MCF 10A (cell line): ENCODE measurements around the gene SCN3B. TPM values are rescaled to one million over a fixed set of nuclear protein-coding genes. Genes with fewer than 3 reads are reported as not detected.

Source experiments
- BruUV-seq: library from RNA; stranded (reverse); fragments of 400-500 nt; replicated peaks from 2 replicates; lab custom pipeline; 2021; lab: Mats Ljungman, UMichigan
- CTCF ChIA-PET: fragments of 300-600 bp; sonication (Branson Sonifier 250); formaldehyde crosslinking; extraction: SDS; loops from one replicate; lab custom pipeline; 2021; ENCODE audit warnings: antibody characterized with exemption, inconsistent platforms; lab: Yijun Ruan, JAX
- POLR2A ChIA-PET: fragments of 300-600, 350-650 bp; sonication (Branson Sonifier 250); formaldehyde crosslinking; extraction: SDS; loops from one replicate; lab custom pipeline; 2020; ENCODE audit warnings: antibody characterized with exemption, inconsistent platforms; lab: Yijun Ruan, JAX
- DNase-seq: peaks from one replicate; pipeline ENCODE4 v3.0.0-alpha.2; 2018; ENCODE audit not compliant: unreplicated experiment
- H3K27ac Mint-ChIP-seq: one replicate; pipeline ENCODE4 v1.8.0; 2022; ENCODE audit warnings: mild to moderate bottlenecking, low read depth, mixed read lengths; ENCODE audit not compliant: unreplicated experiment
- H3K27me3 Mint-ChIP-seq: one replicate; pipeline ENCODE4 v1.8.0; 2022; ENCODE audit warnings: mixed read lengths; ENCODE audit not compliant: insufficient read depth, unreplicated experiment
- H3K36me3 Mint-ChIP-seq: one replicate; pipeline ENCODE4 v1.8.0; 2022; ENCODE audit warnings: mild to moderate bottlenecking, moderate library complexity, mixed read lengths; ENCODE audit not compliant: insufficient read depth, unreplicated experiment
- H3K4me1 Mint-ChIP-seq: one replicate; pipeline ENCODE4 v1.8.0; 2022; ENCODE audit warnings: mixed read lengths; ENCODE audit not compliant: insufficient read depth, unreplicated experiment
- H3K4me3 Mint-ChIP-seq: one replicate; pipeline ENCODE4 v1.8.0; 2022; ENCODE audit warnings: mild to moderate bottlenecking, moderate library complexity, mixed read lengths; ENCODE audit not compliant: unreplicated experiment
- H3K9me3 Mint-ChIP-seq: one replicate; pipeline ENCODE4 v1.8.0; 2022; ENCODE audit warnings: mixed read lengths; ENCODE audit not compliant: unreplicated experiment
- intact Hi-C: fragments of 100-400 bp; cut with micrococcal nuclease; formaldehyde crosslinking; loops from 2 replicates; pipeline ENCODE4 v1.14.1; 2022
- total RNA-seq: library from RNA; stranded (reverse); gene quantifications from 2 replicates; pipeline ENCODE4 v1.2.3, GENCODE V29; 2022
- TF ChIP-seq, protein P1 (sequence below): fragments of 200-600 bp; IDR thresholded peaks from one replicate; pipeline ENCODE4 v1.8.0; 2022; ENCODE audit warnings: antibody characterized with exemption, mild to moderate bottlenecking; ENCODE audit not compliant: unreplicated experiment

The SCN3B gene
- total RNA-seq, 1 experiment from 2014 or later = 1.2 TPM

GRCh38 chr11:123587044-123587443, 67.4 kb downstream of the SCN3B start:
- Mint-ChIP-seq H3K27ac (no peak overlapping the region), H3K36me3 (no peaks in the 10 kb centered on the region), H3K4me1 (no peaks in the 10 kb centered on the region), H3K4me3 (no peak overlapping the region), H3K9me3 (no peaks in the 10 kb centered on the region), H3K27me3 (peaks cover 20% of the 10 kb centered on the region)
- no TSS peak for BruUV-seq
- peak; percentile 18 for DNase-seq
- ChIA-PET CTCF (interaction anchor here (1.7 to 14.8 kb wide), 2 partner anchors 10 to 123 kb away, joined by 9 to 354 read pairs; no protein-coding TSS in a partner anchor), POLR2A (no interaction called here)
- TF ChIP-seq, protein P1, sequence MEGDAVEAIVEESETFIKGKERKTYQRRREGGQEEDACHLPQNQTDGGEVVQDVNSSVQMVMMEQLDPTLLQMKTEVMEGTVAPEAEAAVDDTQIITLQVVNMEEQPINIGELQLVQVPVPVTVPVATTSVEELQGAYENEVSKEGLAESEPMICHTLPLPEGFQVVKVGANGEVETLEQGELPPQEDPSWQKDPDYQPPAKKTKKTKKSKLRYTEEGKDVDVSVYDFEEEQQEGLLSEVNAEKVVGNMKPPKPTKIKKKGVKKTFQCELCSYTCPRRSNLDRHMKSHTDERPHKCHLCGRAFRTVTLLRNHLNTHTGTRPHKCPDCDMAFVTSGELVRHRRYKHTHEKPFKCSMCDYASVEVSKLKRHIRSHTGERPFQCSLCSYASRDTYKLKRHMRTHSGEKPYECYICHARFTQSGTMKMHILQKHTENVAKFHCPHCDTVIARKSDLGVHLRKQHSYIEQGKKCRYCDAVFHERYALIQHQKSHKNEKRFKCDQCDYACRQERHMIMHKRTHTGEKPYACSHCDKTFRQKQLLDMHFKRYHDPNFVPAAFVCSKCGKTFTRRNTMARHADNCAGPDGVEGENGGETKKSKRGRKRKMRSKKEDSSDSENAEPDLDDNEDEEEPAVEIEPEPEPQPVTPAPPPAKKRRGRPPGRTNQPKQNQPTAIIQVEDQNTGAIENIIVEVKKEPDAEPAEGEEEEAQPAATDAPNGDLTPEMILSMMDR = no peak
- intact Hi-C loops = no loop called here

DNA sequence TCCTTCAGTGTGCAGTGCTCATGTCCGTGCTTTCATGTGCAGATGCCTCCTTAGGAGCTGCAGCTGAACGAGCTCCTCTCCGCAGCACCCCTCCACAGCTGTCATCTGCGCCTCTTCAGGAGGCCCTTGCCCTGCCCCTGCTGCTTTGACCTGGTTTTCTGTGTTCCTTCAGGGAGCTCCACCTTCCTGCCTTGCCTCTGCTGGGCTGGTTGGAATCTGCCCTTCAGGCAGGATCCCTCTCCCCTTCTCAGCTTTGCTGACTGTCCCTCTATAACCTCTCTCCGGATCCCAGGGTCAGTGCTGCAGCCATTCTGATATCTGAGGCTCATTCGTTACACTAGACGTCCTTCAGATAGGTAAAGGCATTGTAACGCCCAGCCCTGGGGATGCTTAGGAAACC, 67.9 kb downstream of the SCN3B start:
- no peak overlapping the region for H3K4me3 Mint-ChIP-seq
- no peaks in the 10 kb centered on the region for H3K36me3 Mint-ChIP-seq
- intact Hi-C loops = no loop called here
- POLR2A ChIA-PET = no interaction called here
- H3K27me3 Mint-ChIP-seq = peaks cover 21% of the 10 kb centered on the region
- CTCF ChIA-PET = interaction anchor here (1.2 to 14.8 kb wide), 4 partner anchors 10 to 485 kb away, joined by 3 to 354 read pairs (median 6); no protein-coding TSS in a partner anchor
- no peak overlapping the region for H3K27ac Mint-ChIP-seq
- TF ChIP-seq, protein P1 = no peak
- BruUV-seq = no TSS peak
- H3K9me3 Mint-ChIP-seq = no peaks in the 10 kb centered on the region
- H3K4me1 Mint-ChIP-seq = no peaks in the 10 kb centered on the region
- no peak for DNase-seq

GRCh38 chr11:123585706-123586105, 68.7 kb downstream of the SCN3B start:
- H3K9me3 Mint-ChIP-seq = no peaks in the 10 kb centered on the region
- no TSS peak for BruUV-seq
- intact Hi-C loops = no loop called here
- no peak for DNase-seq
- H3K4me1 Mint-ChIP-seq = peaks cover 4% of the 10 kb centered on the region
- no peak overlapping the region for H3K4me3 Mint-ChIP-seq
- H3K36me3 Mint-ChIP-seq = no peaks in the 10 kb centered on the region
- TF ChIP-seq, protein P1 = no peak
- CTCF ChIA-PET = interaction anchor here (0.6 to 14.8 kb wide), 6 partner anchors 9 to 567 kb away, joined by 3 to 354 read pairs (median 4); no protein-coding TSS in a partner anchor
- peaks cover 29% of the 10 kb centered on the region for H3K27me3 Mint-ChIP-seq
- no peak overlapping the region for H3K27ac Mint-ChIP-seq
- POLR2A ChIA-PET = no interaction called here

GRCh38 chr11:123585206-123585605, 69.2 kb downstream of the SCN3B start:
- ChIA-PET POLR2A (no interaction called here), CTCF (interaction anchor here (1.2 to 14.8 kb wide), 4 partner anchors 8 to 486 kb away, joined by 3 to 354 read pairs (median 6); no protein-coding TSS in a partner anchor)
- peaks cover 9% of the 10 kb centered on the region for H3K4me1 Mint-ChIP-seq
- DNase-seq = no peak
- H3K4me3 Mint-ChIP-seq = no peak overlapping the region
- peaks cover 34% of the 10 kb centered on the region for H3K27me3 Mint-ChIP-seq
- intact Hi-C loops = no loop called here
- no peaks in the 10 kb centered on the region for H3K36me3 Mint-ChIP-seq
- TF ChIP-seq, protein P1 = no peak
- H3K27ac Mint-ChIP-seq = no peak overlapping the region
- H3K9me3 Mint-ChIP-seq = no peaks in the 10 kb centered on the region
- no TSS peak for BruUV-seq
